ENCODE results near the gene BRD3. TPM values are rescaled to one million over a fixed set of nuclear protein-coding genes. Genes with fewer than 3 reads are reported as not detected.

BRD3 gene
- total and polyA plus RNA-seq, 2 donors from 2014 or later, result 7.7 to 46.2 TPM

DNA sequence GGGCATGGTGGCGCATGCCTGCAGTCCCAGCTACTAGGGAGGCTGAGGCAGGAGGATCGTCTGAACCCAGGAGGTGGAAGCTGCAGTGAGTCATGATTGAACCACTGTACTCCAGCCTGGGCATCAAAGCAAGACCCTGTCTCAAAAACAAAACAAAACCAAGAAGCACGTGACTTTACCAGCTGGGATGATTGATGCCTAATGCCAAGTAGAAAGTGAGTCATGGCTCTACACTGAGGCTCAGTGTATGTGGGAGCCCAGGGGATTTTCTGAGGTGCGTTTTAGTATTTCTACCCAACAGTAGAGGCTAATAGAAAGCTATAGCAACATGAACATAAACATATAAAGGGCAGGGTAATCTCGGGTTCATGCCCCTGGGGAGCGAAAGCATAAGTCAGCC lies 56.4 kb downstream of the BRD3 start:
- Histone ChIP-seq H3K9me3 (ENCODE audit: control insufficient read depth in 2 of 3, insufficient read depth in 1 of 3, low read length in 3 of 3) (no peaks in the 10 kb centered on the region), H3K9ac (ENCODE audit: low read length in 3 of 3) (no peak overlapping the region), H3K27me3 (ENCODE audit: control insufficient read depth, insufficient read depth, low read length) (no peaks in the 10 kb centered on the region), H3K4me3 (ENCODE audit: low read length in 3 of 3) (no peak overlapping the region), H3K27ac (ENCODE audit: low read depth in 2 of 2, low read length in 2 of 2) (no peak overlapping the region), H3K4me1 (ENCODE audit: control insufficient read depth in 2 of 3, insufficient read depth in 2 of 3, low read depth in 1 of 3, low read length in 3 of 3) (peaks cover 0 to 2% (median 0%) of the 10 kb centered on the region in 3 donors), H3K36me3 (ENCODE audit: control insufficient read depth in 2 of 3, insufficient read depth in 3 of 3, low read length in 3 of 3) (no peaks in the 10 kb centered on the region)
- FAIRE-seq, result no peak
- no peak for DNase-seq
- TF ChIP-seq, protein P1, sequence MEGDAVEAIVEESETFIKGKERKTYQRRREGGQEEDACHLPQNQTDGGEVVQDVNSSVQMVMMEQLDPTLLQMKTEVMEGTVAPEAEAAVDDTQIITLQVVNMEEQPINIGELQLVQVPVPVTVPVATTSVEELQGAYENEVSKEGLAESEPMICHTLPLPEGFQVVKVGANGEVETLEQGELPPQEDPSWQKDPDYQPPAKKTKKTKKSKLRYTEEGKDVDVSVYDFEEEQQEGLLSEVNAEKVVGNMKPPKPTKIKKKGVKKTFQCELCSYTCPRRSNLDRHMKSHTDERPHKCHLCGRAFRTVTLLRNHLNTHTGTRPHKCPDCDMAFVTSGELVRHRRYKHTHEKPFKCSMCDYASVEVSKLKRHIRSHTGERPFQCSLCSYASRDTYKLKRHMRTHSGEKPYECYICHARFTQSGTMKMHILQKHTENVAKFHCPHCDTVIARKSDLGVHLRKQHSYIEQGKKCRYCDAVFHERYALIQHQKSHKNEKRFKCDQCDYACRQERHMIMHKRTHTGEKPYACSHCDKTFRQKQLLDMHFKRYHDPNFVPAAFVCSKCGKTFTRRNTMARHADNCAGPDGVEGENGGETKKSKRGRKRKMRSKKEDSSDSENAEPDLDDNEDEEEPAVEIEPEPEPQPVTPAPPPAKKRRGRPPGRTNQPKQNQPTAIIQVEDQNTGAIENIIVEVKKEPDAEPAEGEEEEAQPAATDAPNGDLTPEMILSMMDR (IDR thresholded peaks at IDR 0.05; ENCODE audit: borderline replicate concordance, extremely low read depth, insufficient read depth), result no peak
- intact Hi-C loops (cut with DNase I), result no loop called here

DNA sequence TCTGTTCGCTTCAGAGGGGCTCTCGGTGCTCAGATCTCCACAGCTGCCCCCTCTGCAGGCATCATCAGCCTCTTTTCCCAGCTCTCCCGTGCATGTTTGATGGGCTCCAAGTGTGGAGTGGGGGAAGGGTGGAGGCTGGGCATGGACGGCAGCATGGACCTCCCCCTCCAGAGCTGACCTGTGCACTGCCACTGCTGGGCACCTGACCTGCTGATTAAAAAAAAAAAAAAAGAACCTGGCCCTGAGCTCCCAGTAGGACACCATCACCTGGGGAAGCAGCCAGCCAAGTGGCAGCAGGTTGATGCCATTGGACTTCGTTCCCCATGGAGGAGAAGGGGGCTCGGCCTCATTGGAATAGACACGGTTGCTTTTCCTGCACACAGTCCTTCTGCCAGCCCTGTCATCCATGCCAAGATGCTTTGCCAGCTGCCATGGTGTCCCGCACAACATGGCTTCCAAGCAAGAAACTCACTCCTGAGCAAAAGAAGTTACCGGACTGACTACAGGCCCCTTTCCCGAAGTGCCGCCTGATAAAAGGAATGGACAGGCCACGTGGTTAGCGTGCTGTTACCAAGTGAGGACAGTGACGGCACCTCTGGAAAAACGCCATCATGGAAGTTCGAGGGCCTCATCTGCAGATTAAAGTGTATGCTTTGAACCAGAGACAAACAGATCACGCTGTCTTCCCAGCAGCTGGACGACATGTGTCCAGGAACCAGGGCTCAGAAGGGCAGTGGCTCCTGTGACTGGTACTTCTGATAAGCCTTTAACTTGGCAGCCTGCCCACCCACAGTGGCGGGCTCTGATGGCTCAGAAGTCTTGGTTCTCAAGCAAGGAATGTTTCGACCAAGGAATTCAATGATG lies 57.3 kb downstream of the BRD3 start:
- Histone ChIP-seq H3K9ac (ENCODE audit: low read length in 3 of 3) (no peak overlapping the region), H3K27ac (ENCODE audit: low read depth in 2 of 2, low read length in 2 of 2) (no peak overlapping the region), H3K4me3 (ENCODE audit: low read length in 3 of 3) (no peak overlapping the region), H3K9me3 (ENCODE audit: control insufficient read depth in 2 of 3, insufficient read depth in 1 of 3, low read length in 3 of 3) (no peaks in the 10 kb centered on the region), H3K27me3 (ENCODE audit: control insufficient read depth, insufficient read depth, low read length) (no peaks in the 10 kb centered on the region), H3K4me1 (ENCODE audit: control insufficient read depth in 2 of 3, insufficient read depth in 2 of 3, low read depth in 1 of 3, low read length in 3 of 3) (peaks cover 0 to 2% (median 0%) of the 10 kb centered on the region in 3 donors), H3K36me3 (ENCODE audit: control insufficient read depth in 2 of 3, insufficient read depth in 3 of 3, low read length in 3 of 3) (no peaks in the 10 kb centered on the region)
- no peak for FAIRE-seq
- intact Hi-C loops (cut with DNase I), result no loop called here
- DNase-seq, result peak in 1 of 5 donors; percentile 51
- TF ChIP-seq, protein P1 (IDR thresholded peaks at IDR 0.05; ENCODE audit: borderline replicate concordance, extremely low read depth, insufficient read depth), result no peak

DNA sequence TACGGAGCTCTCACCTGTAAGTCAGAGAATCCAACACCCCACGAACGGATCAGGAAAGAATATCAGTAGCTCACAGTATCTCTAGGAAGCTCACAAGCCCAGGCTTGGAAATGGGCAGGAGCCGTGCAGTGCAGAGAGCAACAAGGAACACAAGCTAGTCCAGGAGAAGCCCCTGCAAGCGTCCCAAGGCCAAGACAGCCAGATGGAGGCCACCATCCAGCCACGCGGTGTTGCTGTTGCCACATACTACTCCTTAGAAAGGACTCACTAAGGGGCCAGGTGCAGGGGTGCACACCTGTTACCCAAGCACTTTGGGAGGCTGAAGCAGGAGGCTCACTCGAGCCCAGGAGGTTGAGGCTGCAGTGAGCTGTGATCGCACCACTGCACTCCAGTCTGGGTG lies 60.3 kb downstream of the BRD3 start:
- intact Hi-C loops (cut with DNase I), result no loop called here
- TF ChIP-seq, protein P1 (IDR thresholded peaks at IDR 0.05; ENCODE audit: borderline replicate concordance, extremely low read depth, insufficient read depth), result no peak
- Histone ChIP-seq H3K4me1 (ENCODE audit: control insufficient read depth in 2 of 3, insufficient read depth in 2 of 3, low read depth in 1 of 3, low read length in 3 of 3) (peaks cover 0 to 2% (median 0%) of the 10 kb centered on the region in 3 donors), H3K27me3 (ENCODE audit: control insufficient read depth, insufficient read depth, low read length) (no peaks in the 10 kb centered on the region), H3K9me3 (ENCODE audit: control insufficient read depth in 2 of 3, insufficient read depth in 1 of 3, low read length in 3 of 3) (no peaks in the 10 kb centered on the region), H3K36me3 (ENCODE audit: control insufficient read depth in 2 of 3, insufficient read depth in 3 of 3, low read length in 3 of 3) (no peaks in the 10 kb centered on the region), H3K4me3 (ENCODE audit: low read length in 3 of 3) (no peak overlapping the region), H3K27ac (ENCODE audit: low read depth in 2 of 2, low read length in 2 of 2) (no peak overlapping the region), H3K9ac (ENCODE audit: low read length in 3 of 3) (no peak overlapping the region)
- DNase-seq (peak in 1 of 5 donors; percentile 32), FAIRE-seq (no peak)
